SU-DHL-6 (cell line): ENCODE measurements around the gene CNTN4.

Source experiments
- H2AFZ ChIP-seq: fragments of 200-600 bp; sonication (generic); 2 replicates; pipeline ENCODE4 v1.6.1; 2014; ENCODE audit warnings: low read depth, mild to moderate bottlenecking, moderate library complexity, mixed read lengths, antibody characterized with exemption, low read length; ENCODE audit not compliant: severe bottlenecking
- H3F3A ChIP-seq: fragments of 200-600 bp; shearing (Covaris generic); 2 replicates; pipeline ENCODE4 v1.6.0; 2016; ENCODE audit warnings: antibody characterized with exemption, mild to moderate bottlenecking; ENCODE audit not compliant: insufficient read depth
- H3K27ac ChIP-seq: fragments of 200-600 bp; sonication (generic); 2 replicates; pipeline ENCODE4 v1.5.1; 2016; ENCODE audit warnings: low read depth, mild to moderate bottlenecking, low read length, moderate library complexity, mixed read lengths
- H3K27me3 ChIP-seq: fragments of 200-600 bp; sonication (generic), shearing (Covaris generic); 2 replicates; pipeline ENCODE4 v1.6.0; 2014; ENCODE audit warnings: mild to moderate bottlenecking, low read length
- H3K36me3 ChIP-seq: fragments of 200-600 bp; sonication (generic); 2 replicates; pipeline ENCODE4 v1.6.1; 2014; ENCODE audit warnings: mild to moderate bottlenecking, low read length, mixed read lengths
- H3K4me2 ChIP-seq: fragments of 300-600, 200-600 bp; shearing (Covaris generic), sonication (generic); 2 replicates; pipeline ENCODE4 v1.6.0; 2014; ENCODE audit warnings: low read length, low read depth, mild to moderate bottlenecking; ENCODE audit not compliant: poor library complexity, severe bottlenecking
- H3K4me3 ChIP-seq: fragments of 200-600 bp; sonication (generic); 2 replicates; pipeline ENCODE4 v1.5.1; 2014; ENCODE audit warnings: antibody characterized with exemption, low read length, mild to moderate bottlenecking, mixed read lengths; ENCODE audit not compliant: insufficient read depth, poor library complexity, severe bottlenecking
- H3K79me2 ChIP-seq: fragments of 200-600 bp; sonication (generic); 2 replicates; pipeline ENCODE4 v1.6.1; 2014; ENCODE audit warnings: mild to moderate bottlenecking, low read length, moderate library complexity; ENCODE audit not compliant: insufficient read depth
- H3K9ac ChIP-seq: fragments of 200-600 bp; sonication (generic); 2 replicates; pipeline ENCODE4 v1.7.0; 2014; ENCODE audit warnings: mild to moderate bottlenecking, low read length
- H3K9me2 ChIP-seq: fragments of 200-600 bp; sonication (generic); replicated peaks from 2 replicates; pipeline ENCODE4 v1.6.1; 2014; ENCODE audit warnings: low read length; ENCODE audit not compliant: insufficient read depth
- H3K9me3 ChIP-seq: fragments of 200-600 bp; sonication (generic); 2 replicates; pipeline ENCODE4 v1.6.1; 2014; ENCODE audit warnings: low read length, mixed read lengths; ENCODE audit not compliant: insufficient read depth
- H4K20me1 ChIP-seq: fragments of 200-600 bp; sonication (generic); 2 replicates; pipeline ENCODE4 v1.6.1; 2014; ENCODE audit warnings: low read depth, mild to moderate bottlenecking, antibody characterized with exemption, low read length, moderate library complexity, mixed read lengths
- EZH2phosphoT487 ChIP-seq: fragments of 200-600 bp; sonication (generic), shearing (Covaris generic); conservative IDR thresholded peaks from 2 replicates; pipeline ENCODE4 v1.6.1; 2018; ENCODE audit warnings: mild to moderate bottlenecking, antibody characterized with exemption, low read length, moderate library complexity, mixed read lengths
- TF ChIP-seq, protein P1 (sequence below): fragments of 200-600 bp; sonication (generic); IDR thresholded peaks from one replicate; pipeline ENCODE4 v1.5.1; 2017; ENCODE audit warnings: antibody characterized with exemption, mild to moderate bottlenecking, low read length, moderate library complexity; ENCODE audit not compliant: insufficient read depth, poor library complexity, severe bottlenecking

CNTN4 gene

GRCh38 chr3:2978977-2979732 is 880.5 kb downstream of the CNTN4 start:
- no peaks in the 10 kb centered on the region for H3K79me2 ChIP-seq
- H3K27ac ChIP-seq = no peak overlapping the region
- H3K36me3 ChIP-seq = no peaks in the 10 kb centered on the region
- no peaks in the 10 kb centered on the region for H3K9me3 ChIP-seq
- no peaks in the 10 kb centered on the region for H4K20me1 ChIP-seq
- H3K4me2 ChIP-seq = no peak overlapping the region
- H2AFZ ChIP-seq = no peak overlapping the region
- no peak overlapping the region for H3K4me3 ChIP-seq
- no peaks in the 10 kb centered on the region for H3K9me2 ChIP-seq
- H3F3A ChIP-seq = no peaks in the 10 kb centered on the region
- H3K27me3 ChIP-seq = no peaks in the 10 kb centered on the region
- TF ChIP-seq EZH2phosphoT487 = no peak
- TF ChIP-seq, protein P1, sequence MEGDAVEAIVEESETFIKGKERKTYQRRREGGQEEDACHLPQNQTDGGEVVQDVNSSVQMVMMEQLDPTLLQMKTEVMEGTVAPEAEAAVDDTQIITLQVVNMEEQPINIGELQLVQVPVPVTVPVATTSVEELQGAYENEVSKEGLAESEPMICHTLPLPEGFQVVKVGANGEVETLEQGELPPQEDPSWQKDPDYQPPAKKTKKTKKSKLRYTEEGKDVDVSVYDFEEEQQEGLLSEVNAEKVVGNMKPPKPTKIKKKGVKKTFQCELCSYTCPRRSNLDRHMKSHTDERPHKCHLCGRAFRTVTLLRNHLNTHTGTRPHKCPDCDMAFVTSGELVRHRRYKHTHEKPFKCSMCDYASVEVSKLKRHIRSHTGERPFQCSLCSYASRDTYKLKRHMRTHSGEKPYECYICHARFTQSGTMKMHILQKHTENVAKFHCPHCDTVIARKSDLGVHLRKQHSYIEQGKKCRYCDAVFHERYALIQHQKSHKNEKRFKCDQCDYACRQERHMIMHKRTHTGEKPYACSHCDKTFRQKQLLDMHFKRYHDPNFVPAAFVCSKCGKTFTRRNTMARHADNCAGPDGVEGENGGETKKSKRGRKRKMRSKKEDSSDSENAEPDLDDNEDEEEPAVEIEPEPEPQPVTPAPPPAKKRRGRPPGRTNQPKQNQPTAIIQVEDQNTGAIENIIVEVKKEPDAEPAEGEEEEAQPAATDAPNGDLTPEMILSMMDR = no peak
- H3K9ac ChIP-seq = no peak overlapping the region

DNA sequence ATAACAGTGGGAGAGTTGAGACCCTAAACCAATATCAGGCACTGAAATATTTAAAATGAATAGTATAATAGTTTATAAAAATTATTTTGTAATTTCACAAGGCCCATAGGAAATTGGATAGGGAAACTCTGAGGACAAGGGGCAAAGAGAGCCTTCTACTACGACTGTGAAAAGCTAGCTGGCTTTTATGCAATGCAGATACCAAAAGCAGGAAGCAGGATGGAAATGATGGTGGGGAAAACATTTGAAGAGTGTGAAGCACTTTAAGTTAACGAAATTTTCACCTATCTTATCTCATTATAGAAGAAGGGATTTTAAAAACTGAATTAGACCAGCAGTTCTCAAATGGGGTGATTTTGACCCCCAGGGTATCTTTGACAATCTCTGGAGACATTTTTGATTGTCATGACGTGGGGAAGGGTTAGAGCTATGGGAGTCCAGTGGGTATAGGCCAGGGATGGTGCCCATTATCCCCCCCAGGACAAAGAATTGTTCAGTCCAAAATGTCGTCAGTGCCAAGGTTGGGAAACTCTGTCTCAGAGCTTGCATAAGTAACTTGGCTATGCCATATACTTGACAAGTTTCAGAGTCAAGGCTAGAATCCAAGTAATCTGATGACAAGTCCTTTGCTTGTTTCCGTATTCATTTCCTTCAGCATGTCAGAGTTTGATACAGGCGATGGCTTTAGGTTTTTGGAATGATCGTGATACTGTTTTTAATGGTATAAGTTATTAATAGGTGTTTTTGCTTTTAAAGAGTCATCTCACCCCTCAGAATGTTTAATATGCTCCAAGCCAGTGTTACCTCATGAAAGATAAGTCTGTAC is 885.6 kb downstream of the CNTN4 start:
- H2AFZ ChIP-seq = no peak overlapping the region
- H3K79me2 ChIP-seq = no peaks in the 10 kb centered on the region

GRCh38 chr3:2984831-2985220 is 886.2 kb downstream of the CNTN4 start:
- TF ChIP-seq EZH2phosphoT487 = no peak
- TF ChIP-seq, protein P1 = no peak
- H2AFZ ChIP-seq = no peak overlapping the region
- H3F3A ChIP-seq = no peaks in the 10 kb centered on the region
- no peaks in the 10 kb centered on the region for H3K36me3 ChIP-seq
- no peaks in the 10 kb centered on the region for H3K9me2 ChIP-seq
- H3K9me3 ChIP-seq = no peaks in the 10 kb centered on the region
- no peaks in the 10 kb centered on the region for H3K79me2 ChIP-seq
- no peak overlapping the region for H3K4me2 ChIP-seq
- H3K9ac ChIP-seq = no peak overlapping the region
- no peaks in the 10 kb centered on the region for H3K27me3 ChIP-seq
- no peak overlapping the region for H3K4me3 ChIP-seq
- H3K27ac ChIP-seq = no peak overlapping the region
- H4K20me1 ChIP-seq = no peaks in the 10 kb centered on the region

More for the DNA sequence above, 885.6 kb downstream of the CNTN4 start:
- no peak overlapping the region for H3K4me2 ChIP-seq
- H3K27ac ChIP-seq = no peak overlapping the region
- H4K20me1 ChIP-seq = no peaks in the 10 kb centered on the region
- H3K9ac ChIP-seq = no peak overlapping the region
- H3F3A ChIP-seq = no peaks in the 10 kb centered on the region
- no peaks in the 10 kb centered on the region for H3K36me3 ChIP-seq
- H3K9me2 ChIP-seq = no peaks in the 10 kb centered on the region
- H3K27me3 ChIP-seq = no peaks in the 10 kb centered on the region
- H3K4me3 ChIP-seq = no peak overlapping the region
- TF ChIP-seq EZH2phosphoT487 = no peak
- TF ChIP-seq, protein P1 = no peak
- no peaks in the 10 kb centered on the region for H3K9me3 ChIP-seq
